SK-N-SH (cell line): ENCODE data around the gene C19orf81. TPM values are rescaled to one million over a fixed set of nuclear protein-coding genes. Genes with fewer than 3 reads are reported as not detected.

Experiments used
- CTCF ChIA-PET: fragments of 300-600, 350-600 bp; formaldehyde crosslinking; extraction: SDS; loops from one replicate; lab custom pipeline; 2021; lab: Yijun Ruan, JAX
- POLR2A ChIA-PET: fragments of 350-600 bp; sonication (Branson Sonifier 250); formaldehyde crosslinking; extraction: SDS; loops from one replicate; lab custom pipeline; 2020; ENCODE audit warnings: antibody characterized with exemption, inconsistent platforms; lab: Yijun Ruan, JAX
- DNase-seq: peaks from one replicate; pipeline ENCODE4 v3.0.0; 2012
- H2AFZ ChIP-seq: fragments of 200-600 bp; sonication (generic); 2 replicates; pipeline ENCODE4 v1.8.1; 2016; ENCODE audit warnings: antibody characterized with exemption, mild to moderate bottlenecking, low read depth
- H3F3A ChIP-seq: fragments of 200-600 bp; sonication (generic); replicated peaks from 2 replicates; pipeline ENCODE3; 2016; ENCODE audit warnings: antibody characterized with exemption, mild to moderate bottlenecking; ENCODE audit not compliant: insufficient read depth
- H3K27ac ChIP-seq, 2 experiments: fragments of 200-500 bp in 1 of 2; fragments of 200-600 bp in 1 of 2; sonication (Bioruptor generic) in 1 of 2; sonication (generic), shearing (Covaris generic) in 1 of 2; 2 replicates each; pipeline versions ENCODE4 v1.5.1 to v1.6.1; 2014 to 2016; ENCODE audit warnings: low read depth in 2 of 2, inconsistent platforms in 1 of 2, low read length in 1 of 2, mild to moderate bottlenecking in 1 of 2, mixed read lengths in 1 of 2
- H3K27me3 ChIP-seq: fragments of 200-600 bp; sonication (generic), shearing (Covaris generic); 2 replicates; pipeline ENCODE4 v1.6.1; 2016; ENCODE audit warnings: mixed run types; ENCODE audit not compliant: insufficient read depth
- H3K36me3 ChIP-seq, 2 experiments: fragments of 200-500 bp in 1 of 2; fragments of 200-600 bp in 1 of 2; sonication (Bioruptor generic) in 1 of 2; sonication (generic) in 1 of 2; replicated peaks in 1 of 2; 2 replicates each; pipeline versions ENCODE3 to v1.5.1; 2014 to 2016; ENCODE audit warnings: low read length in 1 of 2, mild to moderate bottlenecking in 1 of 2; ENCODE audit not compliant: insufficient read depth in 2 of 2, control insufficient read depth in 1 of 2
- H3K4me1 ChIP-seq, 2 experiments: fragments of 200-500 bp in 1 of 2; fragments of 200-600 bp in 1 of 2; sonication (Bioruptor generic) in 1 of 2; sonication (generic), shearing (Covaris generic) in 1 of 2; 2 replicates each; pipeline versions ENCODE4 v1.5.1 to v1.6.1; 2014 to 2016; ENCODE audit warnings: low read depth in 1 of 2, low read length in 1 of 2, mixed run types in 1 of 2; ENCODE audit not compliant: insufficient read depth in 2 of 2, control insufficient read depth in 1 of 2
- H3K4me2 ChIP-seq: fragments of 200-600 bp; sonication (generic), shearing (Covaris generic); 2 replicates; pipeline ENCODE4 v1.6.1; 2017; ENCODE audit warnings: mixed run types
- H3K4me3 ChIP-seq, 2 experiments: fragments of 200-500 bp in 1 of 2; fragments of 200-600 bp in 1 of 2; sonication (Bioruptor generic) in 1 of 2; sonication (generic), shearing (Covaris generic) in 1 of 2; 2 replicates each; pipeline versions ENCODE4 v1.5.1 to v1.8.1; 2014 to 2016; ENCODE audit warnings: low read depth in 2 of 2, inconsistent platforms in 1 of 2, low read length in 1 of 2, mild to moderate bottlenecking in 1 of 2, mixed read lengths in 1 of 2, moderate library complexity in 1 of 2
- H3K79me2 ChIP-seq: fragments of 200-600 bp; sonication (generic); 2 replicates; pipeline ENCODE4 v1.8.1; 2017; ENCODE audit warnings: mild to moderate bottlenecking; ENCODE audit not compliant: insufficient read depth
- H3K9ac ChIP-seq: fragments of 200-600 bp; sonication (generic); 2 replicates; pipeline ENCODE4 v1.6.1; 2017; ENCODE audit warnings: mixed run types
- H3K9me2 ChIP-seq: fragments of 200-600 bp; sonication (generic); 2 replicates; pipeline ENCODE4 v1.6.1; 2017; ENCODE audit warnings: mixed run types
- H3K9me3 ChIP-seq: fragments of 200-600 bp; sonication (generic); 2 replicates; pipeline ENCODE4 v1.6.1; 2017; ENCODE audit warnings: mixed run types, mild to moderate bottlenecking, moderate library complexity
- H4K20me1 ChIP-seq: fragments of 200-600 bp; sonication (generic); 2 replicates; pipeline ENCODE4 v1.6.1; 2017; ENCODE audit warnings: mild to moderate bottlenecking, mixed run types; ENCODE audit not compliant: insufficient read depth
- CHD2 ChIP-seq: fragments of 150-350 bp; IDR thresholded peaks from 2 replicates; pipeline ENCODE4 v1.6.1; 2018; ENCODE audit warnings: low read length; ENCODE audit not compliant: partially characterized antibody
- EP300 ChIP-seq, 2 experiments: IDR thresholded peaks; 2 replicates each; pipeline versions ENCODE4 v1.4.0 to v1.6.1; 2012; ENCODE audit warnings: borderline replicate concordance in 1 of 2, low read depth in 1 of 2, low read length in 1 of 2
- FOSL2 ChIP-seq: IDR thresholded peaks from 2 replicates; pipeline ENCODE4 v1.4.0; 2012; ENCODE audit warnings: low read depth, mild to moderate bottlenecking, moderate library complexity, borderline replicate concordance
- FOXJ3 ChIP-seq: sonication (generic); formaldehyde crosslinking; IDR thresholded peaks from 2 replicates; pipeline ENCODE4 v1.5.1; 2020; ENCODE audit warnings: mild to moderate bottlenecking, missing genetic modification reagents
- GATA2 ChIP-seq: sonication (generic); formaldehyde crosslinking; IDR thresholded peaks from 2 replicates; pipeline ENCODE4 v1.5.0; 2020; ENCODE audit warnings: mild to moderate bottlenecking, missing genetic modification reagents
- MEF2A ChIP-seq: IDR thresholded peaks from 2 replicates; pipeline ENCODE4 v1.4.0; 2012; ENCODE audit warnings: low read depth, borderline replicate concordance
- PBX3 ChIP-seq: IDR thresholded peaks from 2 replicates; pipeline ENCODE4; 2012
- POLR2AphosphoS5 ChIP-seq: IDR thresholded peaks from 2 replicates; pipeline ENCODE4 v1.6.1; 2012; ENCODE audit warnings: low read depth, low read length
- RAD21 ChIP-seq: IDR thresholded peaks from 2 replicates; pipeline ENCODE4 v1.6.1; 2012; ENCODE audit warnings: mild to moderate bottlenecking, low read length
- RXRA ChIP-seq: IDR thresholded peaks from 2 replicates; pipeline ENCODE4 v1.4.0; 2012; ENCODE audit warnings: low read depth, mild to moderate bottlenecking, borderline replicate concordance
- TAF1 ChIP-seq: IDR thresholded peaks from 2 replicates; pipeline ENCODE4 v1.6.1; 2012; ENCODE audit warnings: low read depth, mild to moderate bottlenecking, low read length, moderate library complexity, borderline replicate concordance
- WGBS: methylation state at CpG from one replicate; pipeline ENCODE4 v1.1.6; 2017; ENCODE audit warnings: low lambda C conversion rate; 5-methylcytosine and 5-hydroxymethylcytosine counted together
- polyA plus RNA-seq, 3 experiments: library from polyadenylated mRNA; depleted of rRNA; stranded (reverse); fragments of >200 nt; gene quantifications; 2 replicates each; pipeline ENCODE4 v1.2.3, GENCODE V29; 2012
- TF ChIP-seq, protein P1 (sequence below): IDR thresholded peaks from 2 replicates; pipeline ENCODE4 v1.6.1; 2012; ENCODE audit warnings: mild to moderate bottlenecking, low read depth, low read length, moderate library complexity

Gene C19orf81
- polyA plus RNA-seq, 1 of the 3 experiments (the other 2 are of a cell fraction) = 5.7 TPM

DNA sequence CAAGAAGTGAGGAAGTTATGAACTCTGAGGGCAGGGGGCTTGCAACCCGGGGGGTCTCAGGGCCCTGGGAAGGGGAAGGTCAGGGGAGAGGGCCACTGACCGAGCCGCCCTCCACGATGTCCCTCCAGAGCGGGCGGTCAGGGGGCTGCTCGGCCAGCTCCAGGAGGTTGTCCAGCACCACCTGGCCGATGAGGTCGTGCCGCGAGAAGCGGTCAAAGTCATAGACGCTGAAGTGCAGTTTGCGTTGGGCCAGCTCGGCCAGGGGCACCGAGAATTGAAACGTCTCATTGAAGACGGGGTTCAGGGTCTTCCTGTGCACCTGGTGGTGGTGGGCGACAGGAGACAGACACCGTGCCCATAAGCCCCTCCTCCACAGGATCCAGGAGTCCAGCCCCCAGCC is 20.1 kb upstream of the C19orf81 start (continued):
- TF ChIP-seq, protein P1, sequence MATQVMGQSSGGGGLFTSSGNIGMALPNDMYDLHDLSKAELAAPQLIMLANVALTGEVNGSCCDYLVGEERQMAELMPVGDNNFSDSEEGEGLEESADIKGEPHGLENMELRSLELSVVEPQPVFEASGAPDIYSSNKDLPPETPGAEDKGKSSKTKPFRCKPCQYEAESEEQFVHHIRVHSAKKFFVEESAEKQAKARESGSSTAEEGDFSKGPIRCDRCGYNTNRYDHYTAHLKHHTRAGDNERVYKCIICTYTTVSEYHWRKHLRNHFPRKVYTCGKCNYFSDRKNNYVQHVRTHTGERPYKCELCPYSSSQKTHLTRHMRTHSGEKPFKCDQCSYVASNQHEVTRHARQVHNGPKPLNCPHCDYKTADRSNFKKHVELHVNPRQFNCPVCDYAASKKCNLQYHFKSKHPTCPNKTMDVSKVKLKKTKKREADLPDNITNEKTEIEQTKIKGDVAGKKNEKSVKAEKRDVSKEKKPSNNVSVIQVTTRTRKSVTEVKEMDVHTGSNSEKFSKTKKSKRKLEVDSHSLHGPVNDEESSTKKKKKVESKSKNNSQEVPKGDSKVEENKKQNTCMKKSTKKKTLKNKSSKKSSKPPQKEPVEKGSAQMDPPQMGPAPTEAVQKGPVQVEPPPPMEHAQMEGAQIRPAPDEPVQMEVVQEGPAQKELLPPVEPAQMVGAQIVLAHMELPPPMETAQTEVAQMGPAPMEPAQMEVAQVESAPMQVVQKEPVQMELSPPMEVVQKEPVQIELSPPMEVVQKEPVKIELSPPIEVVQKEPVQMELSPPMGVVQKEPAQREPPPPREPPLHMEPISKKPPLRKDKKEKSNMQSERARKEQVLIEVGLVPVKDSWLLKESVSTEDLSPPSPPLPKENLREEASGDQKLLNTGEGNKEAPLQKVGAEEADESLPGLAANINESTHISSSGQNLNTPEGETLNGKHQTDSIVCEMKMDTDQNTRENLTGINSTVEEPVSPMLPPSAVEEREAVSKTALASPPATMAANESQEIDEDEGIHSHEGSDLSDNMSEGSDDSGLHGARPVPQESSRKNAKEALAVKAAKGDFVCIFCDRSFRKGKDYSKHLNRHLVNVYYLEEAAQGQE = no peak
- no peak for TF ChIP-seq TAF1
- no peak for TF ChIP-seq RAD21

DNA sequence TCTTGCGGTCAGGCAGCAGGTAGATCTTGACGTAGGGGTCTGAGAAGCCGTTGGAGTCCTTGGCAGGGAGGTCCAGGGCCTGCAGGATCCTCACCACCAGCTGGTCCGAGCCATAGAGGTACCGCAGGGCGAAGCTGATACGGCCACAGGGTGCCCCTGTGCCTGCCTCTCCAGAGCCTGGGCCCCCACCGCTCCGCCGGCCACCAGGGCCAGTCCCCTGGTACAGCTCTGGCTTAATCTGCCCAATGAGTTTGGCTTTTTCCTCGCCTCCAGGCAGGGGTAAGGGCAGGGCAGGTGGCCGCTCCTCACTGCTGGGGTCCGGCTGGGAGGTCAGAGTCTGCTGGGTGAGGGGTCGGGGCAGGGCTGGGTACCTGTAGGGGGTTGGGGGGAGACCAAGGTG is 19.4 kb upstream of the C19orf81 start:
- Histone ChIP-seq H3K4me1 (no peaks in the 10 kb centered on the region), H3F3A (no peaks in the 10 kb centered on the region)
- TF ChIP-seq GATA2 (CRISPR knock-in tag) (no peak), RXRA (no peak), CHD2 (no peak), FOSL2 (no peak), FOXJ3 (CRISPR knock-in tag) (no peak), EP300 (IDR thresholded peaks at IDR 0.05; ENCODE audit: borderline replicate concordance in 1 of 2, low read depth in 1 of 2, low read length in 1 of 2) (no peak), MEF2A (no peak), TAF1 (no peak), PBX3 (no peak), POLR2AphosphoS5 (no peak)
- TF ChIP-seq, all 33 proteins: peak for 0
- CTCF ChIA-PET = interaction anchor here (1.8 to 2.4 kb wide), 2 partner anchors 22 to 154 kb away, joined by 5 to 8 read pairs; no protein-coding TSS in a partner anchor
- no peak for DNase-seq
- POLR2A ChIA-PET = no interaction called here
- Histone ChIP-seq H3K36me3 (no peaks in the 10 kb centered on the region), H3K27ac (no peak overlapping the region), H3K4me2 (no peak overlapping the region), H3K79me2 (no peaks in the 10 kb centered on the region), H2AFZ (no peak overlapping the region), H3K4me3 (no peak overlapping the region), H3K9ac (no peak overlapping the region), H3K27me3 (no peaks in the 10 kb centered on the region; the same call in 1 of the 2 replicates), H3K9me3 (no peaks in the 10 kb centered on the region; the same call in 1 of the 2 replicates), H3K9me2 (no peaks in the 10 kb centered on the region), H4K20me1 (no peaks in the 10 kb centered on the region)
- WGBS = 50% methylated on average over 4 of the region's 14 CpGs
